ENCODE results near the gene TSEN54. TPM values are rescaled to one million over a fixed set of nuclear protein-coding genes. Genes with fewer than 3 reads are reported as not detected.

The TSEN54 gene
- total RNA-seq, 2 experiments from 2014 or later = 57.4 to 69.8 TPM

GRCh38 chr17:75544250-75544649 is 27.9 kb downstream of the TSEN54 start:
- no TSS peak for BruUV-seq (replicated peaks)
- Histone ChIP-seq H3K9me3 (ENCODE audit: low read length) (no peaks in the 10 kb centered on the region), H3K4me1 (ENCODE audit: insufficient read depth, low read length, poor library complexity, severe bottlenecking) (no peaks in the 10 kb centered on the region), H3K4me3 (ENCODE audit: low read depth, low read length, poor library complexity, severe bottlenecking) (no peak overlapping the region), H3K4me2 (ENCODE audit: low read length) (no peak overlapping the region), H3K9me2 (ENCODE audit: insufficient read depth, low read length) (no peaks in the 10 kb centered on the region), H3K79me2 (ENCODE audit: insufficient read depth, low read depth, low read length) (no peaks in the 10 kb centered on the region), H3K27ac (ENCODE audit: low read depth, low read length, poor library complexity, severe bottlenecking) (no peak overlapping the region), H3K36me3 (ENCODE audit: insufficient read depth, low read length) (no peaks in the 10 kb centered on the region), H4K20me1 (ENCODE audit: insufficient read depth, low read length) (no peaks in the 10 kb centered on the region), H2AFZ (ENCODE audit: low read length) (no peak overlapping the region)
- intact Hi-C loops (cut with micrococcal nuclease; ENCODE audit: unreplicated experiment) = no loop called here
- no peak for TF ChIP-seq CTCF (conservative IDR thresholded peaks at IDR 0.05; ENCODE audit: low read length)
- no peak for DNase-seq (ENCODE audit: low spot score)
- ChIA-PET CTCF (ENCODE audit: unreplicated experiment) (interaction anchor here (0.6 kb wide), 1 partner anchor 485 kb away, joined by 3 read pairs; no protein-coding TSS in a partner anchor), POLR2A (no interaction called here)

GRCh38 chr17:75546181-75546580 is 29.9 kb downstream of the TSEN54 start:
- H3K4me3 ChIP-seq (ENCODE audit: low read depth, low read length, poor library complexity, severe bottlenecking) = no peak overlapping the region
- no TSS peak for BruUV-seq (replicated peaks)
- H3K9me3 ChIP-seq (ENCODE audit: low read length) = no peaks in the 10 kb centered on the region
- no peaks in the 10 kb centered on the region for H3K79me2 ChIP-seq (ENCODE audit: insufficient read depth, low read depth, low read length)
- no peaks in the 10 kb centered on the region for H4K20me1 ChIP-seq (ENCODE audit: insufficient read depth, low read length)
- no peak overlapping the region for H2AFZ ChIP-seq (ENCODE audit: low read length)
- ChIA-PET CTCF (ENCODE audit: unreplicated experiment) (no interaction called here), POLR2A (no interaction called here)
- H3K36me3 ChIP-seq (ENCODE audit: insufficient read depth, low read length) = no peaks in the 10 kb centered on the region
- no peak for DNase-seq (ENCODE audit: low spot score)
- TF ChIP-seq EZH2phosphoT487 (IDR thresholded peaks at IDR 0.05; ENCODE audit: borderline replicate concordance, low read depth, low read length) = no peak
- no peak for TF ChIP-seq CTCF (conservative IDR thresholded peaks at IDR 0.05; ENCODE audit: low read length)
- no peak overlapping the region for H3K4me2 ChIP-seq (ENCODE audit: low read length)
- no peak overlapping the region for H3K27ac ChIP-seq (ENCODE audit: low read depth, low read length, poor library complexity, severe bottlenecking)
- intact Hi-C loops (cut with micrococcal nuclease; ENCODE audit: unreplicated experiment) = no loop called here
- no peaks in the 10 kb centered on the region for H3K4me1 ChIP-seq (ENCODE audit: insufficient read depth, low read length, poor library complexity, severe bottlenecking)
- no peaks in the 10 kb centered on the region for H3K9me2 ChIP-seq (ENCODE audit: insufficient read depth, low read length)

GRCh38 chr17:75547091-75547490 is 30.8 kb downstream of the TSEN54 start:
- no peak overlapping the region for H3K27ac ChIP-seq (ENCODE audit: low read depth, low read length, poor library complexity, severe bottlenecking)
- no TSS peak for BruUV-seq (replicated peaks)
- ChIA-PET CTCF (ENCODE audit: unreplicated experiment) (no interaction called here), POLR2A (no interaction called here)
- TF ChIP-seq CTCF (conservative IDR thresholded peaks at IDR 0.05; ENCODE audit: low read length) = no peak
- TF ChIP-seq EZH2phosphoT487 (IDR thresholded peaks at IDR 0.05; ENCODE audit: borderline replicate concordance, low read depth, low read length) = no peak
- intact Hi-C loops (cut with micrococcal nuclease; ENCODE audit: unreplicated experiment) = no loop called here
- H4K20me1 ChIP-seq (ENCODE audit: insufficient read depth, low read length) = no peaks in the 10 kb centered on the region
- H3K4me1 ChIP-seq (ENCODE audit: insufficient read depth, low read length, poor library complexity, severe bottlenecking) = no peaks in the 10 kb centered on the region
- H3K36me3 ChIP-seq (ENCODE audit: insufficient read depth, low read length) = no peaks in the 10 kb centered on the region
- DNase-seq (ENCODE audit: low spot score) = no peak
- H3K4me2 ChIP-seq (ENCODE audit: low read length) = no peak overlapping the region
- no peaks in the 10 kb centered on the region for H3K79me2 ChIP-seq (ENCODE audit: insufficient read depth, low read depth, low read length)
- no peaks in the 10 kb centered on the region for H3K9me3 ChIP-seq (ENCODE audit: low read length)
- no peak overlapping the region for H3K4me3 ChIP-seq (ENCODE audit: low read depth, low read length, poor library complexity, severe bottlenecking)
- no peak overlapping the region for H2AFZ ChIP-seq (ENCODE audit: low read length)
- H3K9me2 ChIP-seq (ENCODE audit: insufficient read depth, low read length) = no peaks in the 10 kb centered on the region

Data from OCI-LY7 (cell line).